NCI-H2196 (cell line): ENCODE data around the gene SPATA3.

Source experiments
- DNase-seq: peaks from one replicate; lab custom pipeline; 2025; ENCODE audit not compliant: unreplicated experiment; lab: John Stamatoyannopoulos, UW

The SPATA3 gene

GRCh38 chr2:230995821-230996220, at the start of gene SPATA3:
Gene SPATA3, plus strand, starts transcription at chr2:230996121. Its CDS starts 113 bp downstream, at chr2:230996234.
- DNase-seq, result no peak

GRCh38 chr2:230946429-230947234, 49.3 kb upstream of the SPATA3 start:
- no peak for DNase-seq

GRCh38 chr2:230947235-230947576, 48.7 kb upstream of the SPATA3 start:
- DNase-seq, result no peak

GRCh38 chr2:230947908-230948365, 48.0 kb upstream of the SPATA3 start:
- no peak for DNase-seq

GRCh38 chr2:230949966-230950873, 45.7 kb upstream of the SPATA3 start:
- no peak for DNase-seq

- DNase-seq, result no peak
Observed at GRCh38 chr2:230950874-230951339, 45.0 kb upstream of the SPATA3 start.

- DNase-seq, result no peak
Observed at GRCh38 chr2:230951396-230951795, 44.5 kb upstream of the SPATA3 start.

GRCh38 chr2:230952226-230952956, 43.5 kb upstream of the SPATA3 start:
- no peak for DNase-seq

GRCh38 chr2:230953845-230954244, 42.1 kb upstream of the SPATA3 start:
- DNase-seq, result no peak

GRCh38 chr2:230954746-230955145, 41.2 kb upstream of the SPATA3 start:
- DNase-seq, result no peak

- no peak for DNase-seq
Observed at GRCh38 chr2:230955163-230955737, 40.7 kb upstream of the SPATA3 start.

GRCh38 chr2:230956827-230957755, 38.8 kb upstream of the SPATA3 start:
- no peak for DNase-seq

- no peak for DNase-seq
Observed at GRCh38 chr2:230957756-230958391, 38.0 kb upstream of the SPATA3 start.

GRCh38 chr2:230958820-230959756, 36.8 kb upstream of the SPATA3 start:
- DNase-seq, result no peak

GRCh38 chr2:230960026-230960425, 35.9 kb upstream of the SPATA3 start:
- no peak for DNase-seq

GRCh38 chr2:230961091-230961491, 34.8 kb upstream of the SPATA3 start:
- no peak for DNase-seq

GRCh38 chr2:230964136-230964730, 31.7 kb upstream of the SPATA3 start:
- no peak for DNase-seq

GRCh38 chr2:230967113-230967512, 28.8 kb upstream of the SPATA3 start:
- DNase-seq, result no peak
